DND-41 (cell line): ENCODE results near the gene PVALEF.

ENCODE experiments used
- ATAC-seq: fragments of 200-7000 bp; cut with Tn5 transposase; 3 replicates; pipeline ENCODE4 v1.9.1; 2021; ENCODE audit warnings: low read depth; ENCODE audit not compliant: insufficient read depth
- DNase-seq: peaks from one replicate; pipeline ENCODE4 v3.0.0-alpha.2; 2020
- H2AFZ ChIP-seq: 2 replicates; pipeline ENCODE4 v1.6.0; 2012; ENCODE audit warnings: low read depth, low read length
- H3K27ac ChIP-seq: 2 replicates; pipeline ENCODE4 v1.5.1; 2012; ENCODE audit warnings: low read length, inconsistent platforms
- H3K27me3 ChIP-seq: fragments of 200-600 bp; sonication (generic); 2 replicates; pipeline ENCODE4 v1.6.0; 2012; ENCODE audit warnings: low read length, mild to moderate bottlenecking, inconsistent platforms; ENCODE audit not compliant: insufficient read depth, poor library complexity
- H3K36me3 ChIP-seq: 2 replicates; pipeline ENCODE4 v1.5.1; 2012; ENCODE audit warnings: low read length, inconsistent platforms; ENCODE audit not compliant: insufficient read depth
- H3K4me1 ChIP-seq: 2 replicates; pipeline ENCODE4 v1.5.1; 2012; ENCODE audit warnings: mild to moderate bottlenecking, low read length; ENCODE audit not compliant: insufficient read depth
- H3K4me2 ChIP-seq: 2 replicates; pipeline ENCODE4 v1.6.0; 2012; ENCODE audit warnings: mild to moderate bottlenecking, moderate library complexity, low read length, inconsistent platforms; ENCODE audit not compliant: insufficient read depth
- H3K4me3 ChIP-seq, 2 experiments: fragments of 200-600 bp in 1 of 2; shearing (Covaris generic) in 1 of 2; 2 replicates each; pipeline ENCODE4 v1.5.1; 2012 to 2016; ENCODE audit warnings: inconsistent platforms in 2 of 2, low read length in 2 of 2, mild to moderate bottlenecking in 2 of 2, low read depth in 1 of 2, moderate library complexity in 1 of 2
- H3K79me2 ChIP-seq: 2 replicates; pipeline ENCODE4 v1.6.0; 2012; ENCODE audit warnings: low read length, inconsistent platforms; ENCODE audit not compliant: insufficient read depth
- H3K9ac ChIP-seq: 2 replicates; pipeline ENCODE4 v1.6.0; 2012; ENCODE audit warnings: low read depth, mild to moderate bottlenecking, inconsistent platforms, low read length, moderate library complexity
- H3K9me3 ChIP-seq: 2 replicates; pipeline ENCODE4 v1.5.1; 2012; ENCODE audit warnings: low read length, moderate library complexity, mild to moderate bottlenecking, inconsistent platforms; ENCODE audit not compliant: insufficient read depth, severe bottlenecking
- H4K20me1 ChIP-seq: 2 replicates; pipeline ENCODE4 v1.6.0; 2012; ENCODE audit warnings: low read length; ENCODE audit not compliant: insufficient read depth
- CTCF ChIP-seq: IDR thresholded peaks from 2 replicates; pipeline ENCODE4 v1.5.1; 2012; ENCODE audit warnings: borderline replicate concordance, low read length, moderate library complexity, mild to moderate bottlenecking; ENCODE audit not compliant: poor library complexity, severe bottlenecking; ENCODE audit errors: extremely low read depth
- EZH2 ChIP-seq: IDR thresholded peaks from 3 replicates; pipeline ENCODE4 v1.6.1; 2012; ENCODE audit warnings: borderline replicate concordance, low read depth, mild to moderate bottlenecking, moderate library complexity, low read length, inconsistent platforms; ENCODE audit not compliant: severe bottlenecking

Gene PVALEF

GRCh38 chr17:81126281-81127132, 38.8 kb upstream of the PVALEF start:
- no peaks in the 10 kb centered on the region for H3K4me1 ChIP-seq
- no peak overlapping the region for H3K4me3 ChIP-seq
- no peak for DNase-seq
- peaks cover 4% of the 10 kb centered on the region for H3K27me3 ChIP-seq
- H3K36me3 ChIP-seq: no peaks in the 10 kb centered on the region
- H3K9ac ChIP-seq: no peak overlapping the region
- peaks cover 6% of the 10 kb centered on the region for H4K20me1 ChIP-seq
- H2AFZ ChIP-seq: no peak overlapping the region
- no peak for TF ChIP-seq EZH2
- no peak for ATAC-seq
- no peak overlapping the region for H3K4me2 ChIP-seq
- H3K9me3 ChIP-seq: no peaks in the 10 kb centered on the region
- no peak overlapping the region for H3K27ac ChIP-seq
- no peaks in the 10 kb centered on the region for H3K79me2 ChIP-seq

- no peak for DNase-seq
- H3K27me3 ChIP-seq: peaks cover 4% of the 10 kb centered on the region
- no peaks in the 10 kb centered on the region for H3K36me3 ChIP-seq
- no peaks in the 10 kb centered on the region for H3K79me2 ChIP-seq
- TF ChIP-seq EZH2 (no peak), CTCF (no peak)
- H4K20me1 ChIP-seq: peaks cover 6% of the 10 kb centered on the region
- no peak overlapping the region for H3K4me2 ChIP-seq
- no peak overlapping the region for H2AFZ ChIP-seq
- no peak for ATAC-seq
- H3K27ac ChIP-seq: no peak overlapping the region
- no peak overlapping the region for H3K4me3 ChIP-seq
- H3K9me3 ChIP-seq: no peaks in the 10 kb centered on the region
- no peaks in the 10 kb centered on the region for H3K4me1 ChIP-seq
- no peak overlapping the region for H3K9ac ChIP-seq
Observed at GRCh38 chr17:81127133-81127455, 38.2 kb upstream of the PVALEF start.

- H3K27ac ChIP-seq: no peak overlapping the region
- no peak overlapping the region for H3K4me2 ChIP-seq
- no peaks in the 10 kb centered on the region for H3K36me3 ChIP-seq
- ATAC-seq: no peak
- H3K79me2 ChIP-seq: no peaks in the 10 kb centered on the region
- DNase-seq: no peak
- TF ChIP-seq CTCF (no peak), EZH2 (no peak)
- H3K4me3 ChIP-seq: no peak overlapping the region
- no peaks in the 10 kb centered on the region for H3K9me3 ChIP-seq
- peaks cover 4% of the 10 kb centered on the region for H3K27me3 ChIP-seq
- H3K4me1 ChIP-seq: no peaks in the 10 kb centered on the region
- H4K20me1 ChIP-seq: peaks cover 6% of the 10 kb centered on the region
- H3K9ac ChIP-seq: no peak overlapping the region
- no peak overlapping the region for H2AFZ ChIP-seq
Observed at GRCh38 chr17:81127526-81128177, 37.7 kb upstream of the PVALEF start.

- no peak overlapping the region for H2AFZ ChIP-seq
- H3K4me2 ChIP-seq: no peak overlapping the region
- ATAC-seq: no peak
Observed at GRCh38 chr17:81128338-81128737, 37.0 kb upstream of the PVALEF start.

More at GRCh38 chr17:81128338-81128737, 37.0 kb upstream of the PVALEF start:
- TF ChIP-seq CTCF: no peak
- no peak for TF ChIP-seq EZH2
- no peak for DNase-seq
- Histone ChIP-seq H3K9me3 (no peaks in the 10 kb centered on the region), H3K36me3 (no peaks in the 10 kb centered on the region), H3K79me2 (no peaks in the 10 kb centered on the region), H3K27me3 (peaks cover 4% of the 10 kb centered on the region), H4K20me1 (peaks cover 6% of the 10 kb centered on the region), H3K27ac (no peak overlapping the region), H3K4me3 (no peak overlapping the region), H3K4me1 (no peaks in the 10 kb centered on the region), H3K9ac (no peak overlapping the region)
